Vagina (tissue), 2 donors: Measurements from ENCODE around the gene SPACA7. TPM values are rescaled to one million over a fixed set of nuclear protein-coding genes. Genes with fewer than 3 reads are reported as not detected.
A peak's percentile ranks its signal among the peaks of the same experiment; 100 is the strongest.

Experiments
- DNase-seq, 2 donors: peaks; one replicate each; pipeline ENCODE4 v3.0.0-alpha.2; 2017; ENCODE audit errors: extremely low spot score in 2 of 2
- H3K27ac ChIP-seq: fragments of 200-600 bp; sonication (generic); one replicate; pipeline ENCODE4 v1.5.1; 2019
- H3K27me3 ChIP-seq: fragments of 200-600 bp; sonication (generic); one replicate; pipeline ENCODE4 v1.5.1; 2019
- H3K36me3 ChIP-seq, 2 donors: fragments of 200-600 bp; sonication (generic); one replicate each; pipeline ENCODE4 v1.5.1; 2017 to 2019
- H3K4me1 ChIP-seq: fragments of 200-600 bp; sonication (generic); one replicate; pipeline ENCODE4 v1.5.1; 2019
- H3K4me3 ChIP-seq, 2 donors: fragments of 200-600 bp; sonication (generic); 1 replicate in 1 of 2; 2 replicates in 1 of 2; pipeline ENCODE4 v1.5.1; 2016 to 2019
- H3K9me3 ChIP-seq: fragments of 200-600 bp; sonication (generic); one replicate; pipeline ENCODE4 v1.5.1; 2019
- CTCF ChIP-seq, 3 experiments: fragments of 450-650 bp in 2 of 3; fragments of 200-600 bp in 1 of 3; sonication (generic) in 1 of 3; IDR thresholded peaks; one replicate each; pipeline ENCODE4 v1.5.1; 2017 to 2019; ENCODE audit warnings: antibody characterized with exemption in 3 of 3, mild to moderate bottlenecking in 2 of 3, moderate library complexity in 2 of 3
- POLR2A ChIP-seq, 2 donors: fragments of 450-650 bp; IDR thresholded peaks; one replicate each; pipeline ENCODE4 v1.6.1; 2017; ENCODE audit warnings: antibody characterized with exemption in 2 of 2, mild to moderate bottlenecking in 2 of 2, moderate library complexity in 2 of 2
- POLR2AphosphoS5 ChIP-seq, 2 donors: sonication (generic); formaldehyde crosslinking; IDR thresholded peaks; one replicate each; pipeline ENCODE4 v1.9.0; 2017; ENCODE audit warnings: antibody characterized with exemption in 2 of 2, mild to moderate bottlenecking in 2 of 2, low read depth in 1 of 2; ENCODE audit not compliant: insufficient read depth in 1 of 2
- intact Hi-C: fragments of 100-400 bp; cut with DNase I; formaldehyde crosslinking; loops from one replicate; pipeline ENCODE4 v1.15.1; 2023
- total RNA-seq: library from RNA; depleted of rRNA; stranded (reverse); fragments of >200 nt; gene quantifications from one replicate; pipeline ENCODE4 v1.2.3, GENCODE V29; 2016

The SPACA7 gene
- total RNA-seq, 1 donor from 2014 or later = not detected

GRCh38 chr13:112443191-112443994, 67.2 kb downstream of the SPACA7 start:
- H3K27me3 ChIP-seq = no peaks in the 10 kb centered on the region

GRCh38 chr13:112443995-112444311, 67.8 kb downstream of the SPACA7 start:
- Histone ChIP-seq H3K4me1 (peaks cover 7% of the 10 kb centered on the region), H3K9me3 (no peaks in the 10 kb centered on the region), H3K4me3 (no peak overlapping the region), H3K36me3 (no peaks in the 10 kb centered on the region), H3K27me3 (no peaks in the 10 kb centered on the region), H3K27ac (no peak overlapping the region)
- TF ChIP-seq POLR2AphosphoS5 (IDR thresholded peaks at IDR 0.05; ENCODE audit: insufficient read depth in 1 of 2, low read depth in 1 of 2) = no peak
- peak; percentile 9 to 63 (median 30) for TF ChIP-seq CTCF (IDR thresholded peaks at IDR 0.05)
- peak in 1 of 2 donors; percentile 91 for DNase-seq
- intact Hi-C loops = no loop called here

More at GRCh38 chr13:112443191-112443994, 67.2 kb downstream of the SPACA7 start:
- no peak overlapping the region for H3K27ac ChIP-seq
- H3K4me3 ChIP-seq = no peak overlapping the region
- peaks cover 7% of the 10 kb centered on the region for H3K4me1 ChIP-seq
- no peaks in the 10 kb centered on the region for H3K9me3 ChIP-seq
- intact Hi-C loops = no loop called here
- no peak for TF ChIP-seq CTCF (IDR thresholded peaks at IDR 0.05)
- TF ChIP-seq POLR2A (IDR thresholded peaks at IDR 0.05) = no peak
- no peak for TF ChIP-seq POLR2AphosphoS5 (IDR thresholded peaks at IDR 0.05; ENCODE audit: insufficient read depth in 1 of 2, low read depth in 1 of 2)
- H3K36me3 ChIP-seq = no peaks in the 10 kb centered on the region
- DNase-seq = peak; percentile 67 to 93

- intact Hi-C loops = no loop called here
- H3K4me3 ChIP-seq = no peak overlapping the region
- H3K27ac ChIP-seq = no peak overlapping the region
- no peaks in the 10 kb centered on the region for H3K9me3 ChIP-seq
- no peaks in the 10 kb centered on the region for H3K36me3 ChIP-seq
- no peak for TF ChIP-seq POLR2AphosphoS5 (IDR thresholded peaks at IDR 0.05; ENCODE audit: insufficient read depth in 1 of 2, low read depth in 1 of 2)
- peaks cover 7% of the 10 kb centered on the region for H3K4me1 ChIP-seq
- DNase-seq = peak; percentile 72 to 85
- H3K27me3 ChIP-seq = no peaks in the 10 kb centered on the region
These were observed 68.6 kb downstream of the SPACA7 start for GRCh38 chr13:112444416-112445399.

- Histone ChIP-seq H3K36me3 (no peaks in the 10 kb centered on the region), H3K9me3 (no peaks in the 10 kb centered on the region), H3K27me3 (no peaks in the 10 kb centered on the region), H3K4me3 (no peak overlapping the region), H3K4me1 (peaks cover 7% of the 10 kb centered on the region), H3K27ac (no peak overlapping the region)
- intact Hi-C loops = no loop called here
- TF ChIP-seq POLR2AphosphoS5 (IDR thresholded peaks at IDR 0.05; ENCODE audit: insufficient read depth in 1 of 2, low read depth in 1 of 2) (no peak), CTCF (IDR thresholded peaks at IDR 0.05) (no peak), POLR2A (IDR thresholded peaks at IDR 0.05) (no peak)
- DNase-seq = peak; percentile 69 to 91
These were observed 69.5 kb downstream of the SPACA7 start for GRCh38 chr13:112445411-112446271.

- H3K4me1 ChIP-seq = peaks cover 7% of the 10 kb centered on the region
- no peaks in the 10 kb centered on the region for H3K27me3 ChIP-seq
- peak; percentile 70 to 72 for DNase-seq
- intact Hi-C loops = no loop called here
- H3K4me3 ChIP-seq = no peak overlapping the region
- no peak overlapping the region for H3K27ac ChIP-seq
- no peaks in the 10 kb centered on the region for H3K36me3 ChIP-seq
- no peak for TF ChIP-seq CTCF (IDR thresholded peaks at IDR 0.05)
- no peak for TF ChIP-seq POLR2AphosphoS5 (IDR thresholded peaks at IDR 0.05; ENCODE audit: insufficient read depth in 1 of 2, low read depth in 1 of 2)
- no peak for TF ChIP-seq POLR2A (IDR thresholded peaks at IDR 0.05)
- H3K9me3 ChIP-seq = no peaks in the 10 kb centered on the region
These were observed 70.2 kb downstream of the SPACA7 start for GRCh38 chr13:112446347-112446861.
